Caco-2 (cell line): ENCODE measurements around the gene ZDHHC7. TPM values are rescaled to one million over a fixed set of nuclear protein-coding genes. Genes with fewer than 3 reads are reported as not detected.

Experiments used
- BruUV-seq: library from RNA; stranded (reverse); fragments of 400-500 nt; replicated peaks from 2 replicates; lab custom pipeline; 2021; lab: Mats Ljungman, UMichigan
- CTCF ChIA-PET: fragments of 300-600 bp; sonication (Branson Sonifier 250); formaldehyde crosslinking; loops from one replicate; lab custom pipeline; 2022; ENCODE audit warnings: antibody characterized with exemption; lab: Charles Lee
- POLR2A ChIA-PET: fragments of 300-600 bp; sonication (Branson Sonifier 250); formaldehyde crosslinking; loops from one replicate; lab custom pipeline; 2022; ENCODE audit warnings: antibody characterized with exemption; lab: Charles Lee
- DNase-seq, 2 experiments: peaks; one replicate each; pipeline versions ENCODE4 v3.0.0 to v3.0.0-alpha.2; 2020 to 2022
- H3K27me3 ChIP-seq: replicated peaks from 2 replicates; pipeline ENCODE4 v1.6.0; 2011; ENCODE audit warnings: low read length; ENCODE audit not compliant: control insufficient read depth, insufficient read depth
- H3K36me3 ChIP-seq: 2 replicates; pipeline ENCODE4 v1.5.1; 2011; ENCODE audit warnings: low read length; ENCODE audit not compliant: control insufficient read depth, insufficient read depth
- H3K4me1 ChIP-seq: fragments of 250-450 bp; sonication (Bioruptor Pico); 2 replicates; pipeline ENCODE4 v1.5.1; 2020; ENCODE audit warnings: mild to moderate bottlenecking
- H3K4me3 ChIP-seq: 2 replicates; pipeline ENCODE4 v1.5.1; 2011; ENCODE audit warnings: low read depth, mild to moderate bottlenecking, control low read depth, low read length
- H3K9me3 ChIP-seq: fragments of 250-450 bp; sonication (Bioruptor Pico); 2 replicates; pipeline ENCODE4 v1.5.1; 2020; ENCODE audit warnings: mild to moderate bottlenecking, moderate library complexity
- H3K27ac Mint-ChIP-seq: one replicate; pipeline ENCODE4 v1.8.0; 2022; ENCODE audit warnings: mixed read lengths; ENCODE audit not compliant: unreplicated experiment
- H3K27me3 Mint-ChIP-seq: one replicate; pipeline ENCODE4 v1.8.0; 2022; ENCODE audit warnings: mixed read lengths; ENCODE audit not compliant: insufficient read depth, unreplicated experiment
- H3K36me3 Mint-ChIP-seq: one replicate; pipeline ENCODE4 v1.8.0; 2022; ENCODE audit warnings: mild to moderate bottlenecking, mixed read lengths; ENCODE audit not compliant: insufficient read depth, unreplicated experiment
- H3K4me1 Mint-ChIP-seq: one replicate; pipeline ENCODE4 v1.8.0; 2022; ENCODE audit warnings: low read depth, mixed read lengths; ENCODE audit not compliant: unreplicated experiment
- H3K4me3 Mint-ChIP-seq: one replicate; pipeline ENCODE4 v1.8.0; 2022; ENCODE audit warnings: mild to moderate bottlenecking, moderate library complexity, mixed read lengths; ENCODE audit not compliant: unreplicated experiment
- H3K9me3 Mint-ChIP-seq: one replicate; pipeline ENCODE4 v1.8.0; 2022; ENCODE audit warnings: mixed read lengths; ENCODE audit not compliant: unreplicated experiment
- intact Hi-C: fragments of 100-400 bp; cut with micrococcal nuclease; formaldehyde crosslinking; loops from one replicate; pipeline ENCODE4 v1.10.0; 2022; ENCODE audit not compliant: unreplicated experiment
- total RNA-seq: library from RNA; stranded (reverse); gene quantifications from 2 replicates; pipeline ENCODE4 v1.2.3, GENCODE V29; 2022
- TF ChIP-seq, protein P1 (sequence below), 2 experiments: fragments of 200-600 bp in 1 of 2; IDR thresholded peaks; 1 replicate in 1 of 2; 2 replicates in 1 of 2; pipeline versions ENCODE4 v1.5.1 to v1.8.0; 2011 to 2022; ENCODE audit warnings: antibody characterized with exemption in 1 of 2, control low read depth in 1 of 2, inconsistent platforms in 1 of 2, low read depth in 1 of 2, low read length in 1 of 2, mild to moderate bottlenecking in 1 of 2, moderate library complexity in 1 of 2; ENCODE audit not compliant: insufficient read depth in 1 of 2, severe bottlenecking in 1 of 2, unreplicated experiment in 1 of 2

The ZDHHC7 gene
- total RNA-seq, 1 experiment from 2014 or later: 85.7 TPM

- no peak overlapping the region for H3K4me3 ChIP-seq
- ChIA-PET CTCF (interaction anchor here (1.9 kb wide), 1 partner anchor 30 kb away, joined by 5 read pairs; no protein-coding TSS in a partner anchor), POLR2A (no interaction called here)
- no peaks in the 10 kb centered on the region for H3K27me3 ChIP-seq
- intact Hi-C loops: no loop called here
- TF ChIP-seq, protein P1, sequence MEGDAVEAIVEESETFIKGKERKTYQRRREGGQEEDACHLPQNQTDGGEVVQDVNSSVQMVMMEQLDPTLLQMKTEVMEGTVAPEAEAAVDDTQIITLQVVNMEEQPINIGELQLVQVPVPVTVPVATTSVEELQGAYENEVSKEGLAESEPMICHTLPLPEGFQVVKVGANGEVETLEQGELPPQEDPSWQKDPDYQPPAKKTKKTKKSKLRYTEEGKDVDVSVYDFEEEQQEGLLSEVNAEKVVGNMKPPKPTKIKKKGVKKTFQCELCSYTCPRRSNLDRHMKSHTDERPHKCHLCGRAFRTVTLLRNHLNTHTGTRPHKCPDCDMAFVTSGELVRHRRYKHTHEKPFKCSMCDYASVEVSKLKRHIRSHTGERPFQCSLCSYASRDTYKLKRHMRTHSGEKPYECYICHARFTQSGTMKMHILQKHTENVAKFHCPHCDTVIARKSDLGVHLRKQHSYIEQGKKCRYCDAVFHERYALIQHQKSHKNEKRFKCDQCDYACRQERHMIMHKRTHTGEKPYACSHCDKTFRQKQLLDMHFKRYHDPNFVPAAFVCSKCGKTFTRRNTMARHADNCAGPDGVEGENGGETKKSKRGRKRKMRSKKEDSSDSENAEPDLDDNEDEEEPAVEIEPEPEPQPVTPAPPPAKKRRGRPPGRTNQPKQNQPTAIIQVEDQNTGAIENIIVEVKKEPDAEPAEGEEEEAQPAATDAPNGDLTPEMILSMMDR (IDR thresholded peaks at IDR 0.05; ENCODE audit: insufficient read depth in 1 of 2, low read depth in 1 of 2, low read length in 1 of 2, severe bottlenecking in 1 of 2, unreplicated experiment in 1 of 2): no peak
- no peaks in the 10 kb centered on the region for H3K4me1 Mint-ChIP-seq
- no peak overlapping the region for H3K4me3 Mint-ChIP-seq
- no TSS peak for BruUV-seq
- no peaks in the 10 kb centered on the region for H3K27me3 Mint-ChIP-seq
- H3K27ac Mint-ChIP-seq: no peak overlapping the region
- H3K36me3 Mint-ChIP-seq: no peaks in the 10 kb centered on the region
- no peaks in the 10 kb centered on the region for H3K9me3 ChIP-seq
- DNase-seq: no peak
- peaks cover 16% of the 10 kb centered on the region for H3K4me1 ChIP-seq
- no peaks in the 10 kb centered on the region for H3K36me3 ChIP-seq
- no peaks in the 10 kb centered on the region for H3K9me3 Mint-ChIP-seq
Measured at GRCh38 chr16:84955427-84955826, 55.9 kb downstream of the ZDHHC7 start.

- Mint-ChIP-seq H3K27ac (peak overlapping the region; percentile 25), H3K4me3 (no peak overlapping the region), H3K9me3 (no peaks in the 10 kb centered on the region), H3K4me1 (no peaks in the 10 kb centered on the region), H3K36me3 (no peaks in the 10 kb centered on the region), H3K27me3 (no peaks in the 10 kb centered on the region)
- Histone ChIP-seq H3K36me3 (no peaks in the 10 kb centered on the region), H3K9me3 (no peaks in the 10 kb centered on the region), H3K4me1 (peaks cover 31% of the 10 kb centered on the region), H3K4me3 (no peak overlapping the region), H3K27me3 (no peaks in the 10 kb centered on the region)
- TF ChIP-seq, protein P1 (IDR thresholded peaks at IDR 0.05; ENCODE audit: insufficient read depth in 1 of 2, low read depth in 1 of 2, low read length in 1 of 2, severe bottlenecking in 1 of 2, unreplicated experiment in 1 of 2): no peak
- no TSS peak for BruUV-seq
- intact Hi-C loops: loop anchor here (5.0 kb wide), 1 partner anchor 41 kb away; no protein-coding TSS in a partner anchor
- no peak for DNase-seq
- ChIA-PET CTCF (interaction anchor here (0.5 to 3.3 kb wide), 10 partner anchors 10 to 335 kb away, joined by 3 to 27 read pairs (median 10); no protein-coding TSS in a partner anchor), POLR2A (interaction anchor here (0.6 kb wide), 2 partner anchors 29 to 133 kb away, joined by 3 read pairs; partner anchors contain the start of gene CRISPLD2)
Measured at GRCh38 chr16:84953190-84953746, 58.1 kb downstream of the ZDHHC7 start.

- intact Hi-C loops: loop anchor here (1.0 to 5.0 kb wide), 4 partner anchors 18 to 198 kb away; no protein-coding TSS in a partner anchor
- BruUV-seq: no TSS peak
- H3K27ac Mint-ChIP-seq: no peak overlapping the region
Measured at GRCh38 chr16:84952335-84953189, 58.8 kb downstream of the ZDHHC7 start.

More at GRCh38 chr16:84952335-84953189, 58.8 kb downstream of the ZDHHC7 start:
- Mint-ChIP-seq H3K9me3 (no peaks in the 10 kb centered on the region), H3K4me3 (no peak overlapping the region), H3K36me3 (no peaks in the 10 kb centered on the region), H3K4me1 (no peaks in the 10 kb centered on the region), H3K27me3 (no peaks in the 10 kb centered on the region)
- POLR2A ChIA-PET: interaction anchor here (0.5 to 0.7 kb wide), 3 partner anchors 26 to 247 kb away, joined by 3 to 13 read pairs (median 3); no protein-coding TSS in a partner anchor
- CTCF ChIA-PET: interaction anchor here (0.5 to 3.3 kb wide), 21 partner anchors 8 to 1162 kb away, joined by 3 to 27 read pairs (median 4); partner anchors contain the start of genes ATP2C2 and CRISPLD2
- H3K36me3 ChIP-seq: no peaks in the 10 kb centered on the region
- H3K4me3 ChIP-seq: no peak overlapping the region
- TF ChIP-seq, protein P1 (IDR thresholded peaks at IDR 0.05; ENCODE audit: insufficient read depth in 1 of 2, low read depth in 1 of 2, low read length in 1 of 2, severe bottlenecking in 1 of 2, unreplicated experiment in 1 of 2): peak; percentile 95
- no peaks in the 10 kb centered on the region for H3K9me3 ChIP-seq
- no peaks in the 10 kb centered on the region for H3K27me3 ChIP-seq
- peaks cover 37% of the 10 kb centered on the region for H3K4me1 ChIP-seq
- peak; percentile 83 to 89 for DNase-seq
